ENCODE data around the gene PTPRT. TPM values are rescaled to one million over a fixed set of nuclear protein-coding genes. Genes with fewer than 3 reads are reported as not detected.

PTPRT gene
- total and polyA plus RNA-seq, 10 of the 15 experiments (the other 5 are each of a cell fraction or from before 2014, with no cell fraction given): not detected

DNA sequence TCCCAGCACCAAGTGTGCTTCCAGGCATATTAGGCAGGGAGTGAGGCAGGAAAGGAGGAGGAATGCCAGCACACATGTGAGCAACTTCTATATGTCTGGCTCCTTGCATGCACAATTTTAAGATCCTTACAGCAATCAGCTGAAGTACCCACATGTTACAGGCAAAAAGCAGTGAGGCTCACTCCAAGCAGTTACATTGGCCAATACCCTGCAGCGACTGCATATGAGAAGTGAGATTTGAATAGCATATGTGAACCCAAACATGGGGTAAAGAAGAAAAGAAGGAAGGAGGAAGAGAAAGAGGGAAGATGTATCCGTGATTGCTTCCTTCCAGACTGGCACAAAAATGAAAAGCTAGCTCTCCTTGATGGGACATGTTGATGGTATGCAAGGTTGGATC, 193.6 kb downstream of the PTPRT start (continued):
- TF ChIP-seq MYB (IDR thresholded peaks at IDR 0.05; ENCODE audit: borderline replicate concordance, low read depth, low read length): no peak
- TF ChIP-seq, protein P1, sequence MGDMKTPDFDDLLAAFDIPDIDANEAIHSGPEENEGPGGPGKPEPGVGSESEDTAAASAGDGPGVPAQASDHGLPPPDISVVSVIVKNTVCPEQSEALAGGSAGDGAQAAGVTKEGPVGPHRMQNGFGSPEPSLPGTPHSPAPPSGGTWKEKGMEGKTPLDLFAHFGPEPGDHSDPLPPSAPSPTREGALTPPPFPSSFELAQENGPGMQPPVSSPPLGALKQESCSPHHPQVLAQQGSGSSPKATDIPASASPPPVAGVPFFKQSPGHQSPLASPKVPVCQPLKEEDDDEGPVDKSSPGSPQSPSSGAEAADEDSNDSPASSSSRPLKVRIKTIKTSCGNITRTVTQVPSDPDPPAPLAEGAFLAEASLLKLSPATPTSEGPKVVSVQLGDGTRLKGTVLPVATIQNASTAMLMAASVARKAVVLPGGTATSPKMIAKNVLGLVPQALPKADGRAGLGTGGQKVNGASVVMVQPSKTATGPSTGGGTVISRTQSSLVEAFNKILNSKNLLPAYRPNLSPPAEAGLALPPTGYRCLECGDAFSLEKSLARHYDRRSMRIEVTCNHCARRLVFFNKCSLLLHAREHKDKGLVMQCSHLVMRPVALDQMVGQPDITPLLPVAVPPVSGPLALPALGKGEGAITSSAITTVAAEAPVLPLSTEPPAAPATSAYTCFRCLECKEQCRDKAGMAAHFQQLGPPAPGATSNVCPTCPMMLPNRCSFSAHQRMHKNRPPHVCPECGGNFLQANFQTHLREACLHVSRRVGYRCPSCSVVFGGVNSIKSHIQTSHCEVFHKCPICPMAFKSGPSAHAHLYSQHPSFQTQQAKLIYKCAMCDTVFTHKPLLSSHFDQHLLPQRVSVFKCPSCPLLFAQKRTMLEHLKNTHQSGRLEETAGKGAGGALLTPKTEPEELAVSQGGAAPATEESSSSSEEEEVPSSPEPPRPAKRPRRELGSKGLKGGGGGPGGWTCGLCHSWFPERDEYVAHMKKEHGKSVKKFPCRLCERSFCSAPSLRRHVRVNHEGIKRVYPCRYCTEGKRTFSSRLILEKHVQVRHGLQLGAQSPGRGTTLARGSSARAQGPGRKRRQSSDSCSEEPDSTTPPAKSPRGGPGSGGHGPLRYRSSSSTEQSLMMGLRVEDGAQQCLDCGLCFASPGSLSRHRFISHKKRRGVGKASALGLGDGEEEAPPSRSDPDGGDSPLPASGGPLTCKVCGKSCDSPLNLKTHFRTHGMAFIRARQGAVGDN (IDR thresholded peaks at IDR 0.05): no peak
- TF ChIP-seq SIX5 (IDR thresholded peaks at IDR 0.05; ENCODE audit: low read depth, low read length, severe bottlenecking): no peak
- TF ChIP-seq, protein P2, sequence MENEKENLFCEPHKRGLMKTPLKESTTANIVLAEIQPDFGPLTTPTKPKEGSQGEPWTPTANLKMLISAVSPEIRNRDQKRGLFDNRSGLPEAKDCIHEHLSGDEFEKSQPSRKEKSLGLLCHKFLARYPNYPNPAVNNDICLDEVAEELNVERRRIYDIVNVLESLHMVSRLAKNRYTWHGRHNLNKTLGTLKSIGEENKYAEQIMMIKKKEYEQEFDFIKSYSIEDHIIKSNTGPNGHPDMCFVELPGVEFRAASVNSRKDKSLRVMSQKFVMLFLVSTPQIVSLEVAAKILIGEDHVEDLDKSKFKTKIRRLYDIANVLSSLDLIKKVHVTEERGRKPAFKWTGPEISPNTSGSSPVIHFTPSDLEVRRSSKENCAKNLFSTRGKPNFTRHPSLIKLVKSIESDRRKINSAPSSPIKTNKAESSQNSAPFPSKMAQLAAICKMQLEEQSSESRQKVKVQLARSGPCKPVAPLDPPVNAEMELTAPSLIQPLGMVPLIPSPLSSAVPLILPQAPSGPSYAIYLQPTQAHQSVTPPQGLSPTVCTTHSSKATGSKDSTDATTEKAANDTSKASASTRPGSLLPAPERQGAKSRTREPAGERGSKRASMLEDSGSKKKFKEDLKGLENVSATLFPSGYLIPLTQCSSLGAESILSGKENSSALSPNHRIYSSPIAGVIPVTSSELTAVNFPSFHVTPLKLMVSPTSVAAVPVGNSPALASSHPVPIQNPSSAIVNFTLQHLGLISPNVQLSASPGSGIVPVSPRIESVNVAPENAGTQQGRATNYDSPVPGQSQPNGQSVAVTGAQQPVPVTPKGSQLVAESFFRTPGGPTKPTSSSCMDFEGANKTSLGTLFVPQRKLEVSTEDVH (IDR thresholded peaks at IDR 0.05; ENCODE audit: low read depth, partially characterized antibody): no peak

GRCh38 chr20:42988319-42988718, 201.4 kb downstream of the PTPRT start:
- Histone ChIP-seq H2AFZ (ENCODE audit: control insufficient read depth, low read depth, low read length) (no peak overlapping the region), H3K36me3 (ENCODE audit: control insufficient read depth in 2 of 2, insufficient read depth in 2 of 2, low read length in 1 of 2) (no peaks in the 10 kb centered on the region), H3K4me3 (no peak overlapping the region), H4K20me1 (ENCODE audit: control insufficient read depth, insufficient read depth) (no peaks in the 10 kb centered on the region), H3K9me3 (replicated peaks; ENCODE audit: control insufficient read depth, insufficient read depth, low read length) (no peaks in the 10 kb centered on the region), H3K4me1 (ENCODE audit: control insufficient read depth, insufficient read depth, low read length) (no peaks in the 10 kb centered on the region), H3K27ac (ENCODE audit: control insufficient read depth, insufficient read depth) (no peak overlapping the region), H3K27me3 (replicated peaks in 1 of 2; ENCODE audit: control insufficient read depth in 2 of 2, insufficient read depth in 2 of 2, low read length in 1 of 2) (no peaks in the 10 kb centered on the region), H3K4me2 (ENCODE audit: control insufficient read depth, insufficient read depth) (no peak overlapping the region), H3K9ac (ENCODE audit: control insufficient read depth, insufficient read depth, low read length) (no peak overlapping the region), H3K79me2 (ENCODE audit: control insufficient read depth, insufficient read depth, low read length) (no peaks in the 10 kb centered on the region)
- CTCF ChIA-PET: no interaction called here
- in situ Hi-C loops (cut with MboI) (no loop called here), intact Hi-C loops (cut with micrococcal nuclease; ENCODE audit: unreplicated experiment) (no loop called here)
- SMC1A ChIA-PET (ENCODE audit: uncharacterized antibody, unreplicated experiment): no interaction called here
- no peak for FAIRE-seq
- no peak for ATAC-seq
- RAD21 ChIA-PET (ENCODE audit: unreplicated experiment): no interaction called here
- DNase-seq (ENCODE audit: low read depth, low spot score): no peak
- 29% methylated on average over 5 of the region's 5 CpGs for WGBS (ENCODE audit: insufficient coverage, insufficient replicate concordance, low lambda C conversion rate, missing lambda C conversion rate)
- no TSS peak for BruUV-seq (replicated peaks)
- POLR2A ChIA-PET: no interaction called here
- TF ChIP-seq RELA (IDR thresholded peaks at IDR 0.05; ENCODE audit: borderline replicate concordance, partially characterized antibody) (no peak), SPI1 (IDR thresholded peaks at IDR 0.05; ENCODE audit: borderline replicate concordance, insufficient read depth, low read depth, low read length) (no peak), RAD21 (IDR thresholded peaks at IDR 0.05; ENCODE audit: insufficient read depth, low read depth, low read length) (no peak), EGR1 (IDR thresholded peaks at IDR 0.05; ENCODE audit: borderline replicate concordance in 1 of 2, low read depth in 2 of 2, low read length in 2 of 2) (no peak), TCF12 (IDR thresholded peaks at IDR 0.05; ENCODE audit: low read depth, low read length) (no peak), POLR2A (IDR thresholded peaks at IDR 0.05; ENCODE audit: low read depth, low read length) (no peak), ZNF622 (IDR thresholded peaks at IDR 0.05) (no peak), SMARCA5 (IDR thresholded peaks at IDR 0.05) (no peak), SUZ12 (IDR thresholded peaks at IDR 0.05; ENCODE audit: unreplicated experiment) (no peak), TCF3 (IDR thresholded peaks at IDR 0.05; ENCODE audit: borderline replicate concordance, insufficient read depth, low read depth, low read length) (no peak), SP1 (IDR thresholded peaks at IDR 0.05; ENCODE audit: low read depth, low read length) (no peak)
- TF ChIP-seq, protein P3, sequence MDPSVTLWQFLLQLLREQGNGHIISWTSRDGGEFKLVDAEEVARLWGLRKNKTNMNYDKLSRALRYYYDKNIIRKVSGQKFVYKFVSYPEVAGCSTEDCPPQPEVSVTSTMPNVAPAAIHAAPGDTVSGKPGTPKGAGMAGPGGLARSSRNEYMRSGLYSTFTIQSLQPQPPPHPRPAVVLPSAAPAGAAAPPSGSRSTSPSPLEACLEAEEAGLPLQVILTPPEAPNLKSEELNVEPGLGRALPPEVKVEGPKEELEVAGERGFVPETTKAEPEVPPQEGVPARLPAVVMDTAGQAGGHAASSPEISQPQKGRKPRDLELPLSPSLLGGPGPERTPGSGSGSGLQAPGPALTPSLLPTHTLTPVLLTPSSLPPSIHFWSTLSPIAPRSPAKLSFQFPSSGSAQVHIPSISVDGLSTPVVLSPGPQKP (IDR thresholded peaks at IDR 0.05; ENCODE audit: low read depth, low read length): no peak
